Esophagus squamous epithelium (tissue), 4 donors: ENCODE results near the gene FEM1B.

Source experiments
- POLR2A ChIP-seq, 4 donors: fragments of 450-650 bp; IDR thresholded peaks; one replicate each; pipeline ENCODE4 v1.6.1; 2017; ENCODE audit warnings: antibody characterized with exemption in 4 of 4, mild to moderate bottlenecking in 4 of 4, moderate library complexity in 3 of 4
- TF ChIP-seq, protein P1 (sequence below), 6 experiments: fragments of 450-650 bp in 4 of 6; fragments of 200-600 bp in 2 of 6; sonication (generic) in 2 of 6; IDR thresholded peaks; one replicate each; pipeline ENCODE4 v1.5.1; 2016 to 2019; ENCODE audit warnings: antibody characterized with exemption in 6 of 6, mild to moderate bottlenecking in 4 of 6, moderate library complexity in 4 of 6

GRCh38 chr15:68231102-68231818 is 46.3 kb upstream of the FEM1B start:
- TF ChIP-seq, protein P1, sequence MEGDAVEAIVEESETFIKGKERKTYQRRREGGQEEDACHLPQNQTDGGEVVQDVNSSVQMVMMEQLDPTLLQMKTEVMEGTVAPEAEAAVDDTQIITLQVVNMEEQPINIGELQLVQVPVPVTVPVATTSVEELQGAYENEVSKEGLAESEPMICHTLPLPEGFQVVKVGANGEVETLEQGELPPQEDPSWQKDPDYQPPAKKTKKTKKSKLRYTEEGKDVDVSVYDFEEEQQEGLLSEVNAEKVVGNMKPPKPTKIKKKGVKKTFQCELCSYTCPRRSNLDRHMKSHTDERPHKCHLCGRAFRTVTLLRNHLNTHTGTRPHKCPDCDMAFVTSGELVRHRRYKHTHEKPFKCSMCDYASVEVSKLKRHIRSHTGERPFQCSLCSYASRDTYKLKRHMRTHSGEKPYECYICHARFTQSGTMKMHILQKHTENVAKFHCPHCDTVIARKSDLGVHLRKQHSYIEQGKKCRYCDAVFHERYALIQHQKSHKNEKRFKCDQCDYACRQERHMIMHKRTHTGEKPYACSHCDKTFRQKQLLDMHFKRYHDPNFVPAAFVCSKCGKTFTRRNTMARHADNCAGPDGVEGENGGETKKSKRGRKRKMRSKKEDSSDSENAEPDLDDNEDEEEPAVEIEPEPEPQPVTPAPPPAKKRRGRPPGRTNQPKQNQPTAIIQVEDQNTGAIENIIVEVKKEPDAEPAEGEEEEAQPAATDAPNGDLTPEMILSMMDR (IDR thresholded peaks at IDR 0.05), result no peak
- TF ChIP-seq POLR2A (IDR thresholded peaks at IDR 0.05), result no peak
